ENCODE results near the gene ZNF584.

Gene ZNF584

DNA sequence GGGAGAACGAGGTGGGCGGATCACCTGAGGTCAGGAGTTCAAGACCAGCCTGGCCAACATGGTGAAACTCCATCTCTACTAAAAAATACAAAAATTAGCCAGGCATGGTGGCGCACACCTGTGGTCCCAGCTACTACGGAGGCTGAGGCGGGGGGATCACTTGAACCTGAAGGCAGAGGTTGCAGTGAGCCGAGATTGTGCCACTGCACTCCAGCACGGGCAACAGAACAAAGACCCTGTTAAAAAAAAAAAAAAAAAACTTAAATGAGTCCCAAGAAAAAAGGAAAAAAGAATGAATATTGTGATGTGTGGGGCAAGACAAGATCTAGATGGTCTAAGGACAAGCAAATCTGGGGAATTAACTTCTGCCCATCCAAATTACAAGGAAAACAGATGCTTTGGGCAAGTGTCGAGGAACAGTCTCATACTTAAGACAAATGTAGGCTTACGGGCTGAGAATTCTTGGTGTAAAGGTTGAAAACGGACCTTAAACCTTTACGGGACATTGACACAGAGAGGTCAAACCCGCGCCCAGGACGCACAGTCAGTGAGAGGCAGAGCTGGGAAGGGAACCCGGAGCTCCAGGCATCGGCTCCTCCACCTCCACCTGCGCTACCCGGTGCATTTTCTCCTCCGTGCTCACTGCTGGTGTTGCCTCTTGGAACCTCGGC, 57.8 kb downstream of the ZNF584 start:
- DNase-seq (ENCODE audit: low read depth in 2 of 2, low spot score in 1 of 2) = no peak

- DNase-seq (ENCODE audit: low read depth in 2 of 2, low spot score in 1 of 2) = peak; percentile 94 to 97
Measured at GRCh38 chr19:58466760-58467589, 58.5 kb downstream of the ZNF584 start, which contains the start of gene ZNF324. Gene ZNF324 (plus strand): TSS chr19:58467080. CDS start chr19:58469186, 2,106 bp downstream.

All from stimulated activated CD8-positive, alpha-beta memory T cell treated with anti-CD3 and anti-CD28 coated beads, Interleukin-4, amount 100 ng/mL, for 1 hour (primary cell).